ACC112 (cell line): Measurements from ENCODE around the gene SH3RF3.

Source experiments
- H2AFZ ChIP-seq: fragments of 200-600 bp; sonication (generic); one replicate; pipeline ENCODE4 v1.6.0; 2017; ENCODE audit warnings: antibody characterized with exemption, low read length; ENCODE audit not compliant: unreplicated experiment
- H3K27ac ChIP-seq: fragments of 200-600 bp; sonication (generic); 2 replicates; pipeline ENCODE4 v1.5.1; 2014; ENCODE audit warnings: low read depth, mild to moderate bottlenecking, antibody characterized with exemption, low read length, moderate library complexity
- H3K27me3 ChIP-seq: fragments of 200-600 bp; sonication (generic); 2 replicates; pipeline ENCODE4 v1.6.1; 2014; ENCODE audit warnings: mild to moderate bottlenecking, antibody characterized with exemption, low read length, moderate library complexity, mixed read lengths; ENCODE audit not compliant: insufficient read depth
- H3K36me3 ChIP-seq: fragments of 200-600 bp; sonication (generic); 2 replicates; pipeline ENCODE4 v1.6.1; 2016; ENCODE audit warnings: mild to moderate bottlenecking, antibody characterized with exemption, low read length, moderate library complexity, mixed read lengths; ENCODE audit not compliant: insufficient read depth
- H3K4me1 ChIP-seq: fragments of 200-600 bp; sonication (generic); one replicate; pipeline ENCODE4 v1.6.1; 2016; ENCODE audit warnings: low read length, mixed read lengths; ENCODE audit not compliant: insufficient read depth, unreplicated experiment, control insufficient read depth
- H3K4me3 ChIP-seq: fragments of 200-600 bp; sonication (generic); 2 replicates; pipeline ENCODE4 v1.5.1; 2014; ENCODE audit warnings: mild to moderate bottlenecking, low read depth, low read length
- H3K79me2 ChIP-seq: fragments of 200-600 bp; sonication (generic); one replicate; pipeline ENCODE4 v1.6.0; 2016; ENCODE audit warnings: low read length; ENCODE audit not compliant: control insufficient read depth, unreplicated experiment, insufficient read depth

Gene SH3RF3

DNA sequence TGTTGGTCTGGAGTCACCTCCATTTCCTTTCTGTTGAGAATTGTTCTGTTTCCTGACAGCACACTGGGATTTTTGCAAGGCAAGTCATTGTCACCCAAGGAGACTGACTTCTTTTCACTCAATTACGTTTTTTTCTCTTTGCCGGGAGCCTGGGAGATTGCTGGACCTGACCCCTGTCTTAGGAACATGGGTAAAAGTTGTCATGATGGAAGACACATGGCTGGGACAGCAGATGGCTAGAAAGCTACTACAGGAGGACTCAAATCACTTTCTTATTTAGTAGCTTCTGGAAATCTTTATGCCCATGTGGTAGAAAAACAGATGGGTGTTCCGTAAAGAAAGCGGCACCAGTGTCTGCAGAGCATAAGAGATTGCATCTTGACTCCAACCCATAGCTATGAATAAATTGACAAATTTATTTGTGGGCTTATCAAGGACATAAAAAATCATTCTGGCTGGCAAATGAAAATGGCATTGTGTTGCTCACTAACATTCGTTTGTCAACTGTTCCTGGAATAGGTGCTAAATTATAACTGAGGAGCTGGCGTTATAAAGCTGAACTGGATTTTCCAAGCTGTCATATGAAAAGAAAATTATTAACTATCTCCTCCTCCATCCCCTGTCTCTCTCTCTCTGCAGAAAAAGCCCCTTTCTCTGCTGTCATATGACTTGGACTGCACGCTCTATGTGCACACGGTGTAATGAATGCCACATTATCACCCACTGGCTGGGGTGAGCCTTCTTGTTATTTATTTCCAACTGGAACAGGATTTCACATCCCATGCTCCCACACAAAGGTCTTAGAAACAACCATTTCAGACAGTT lies 159.8 kb downstream of the SH3RF3 start:
- Histone ChIP-seq H3K79me2 (peaks cover 38% of the 10 kb centered on the region), H3K27ac (no peak overlapping the region), H3K4me3 (no peak overlapping the region), H2AFZ (no peak overlapping the region), H3K27me3 (no peaks in the 10 kb centered on the region), H3K36me3 (no peaks in the 10 kb centered on the region), H3K4me1 (peaks cover 8% of the 10 kb centered on the region)

- no peaks in the 10 kb centered on the region for H3K27me3 ChIP-seq
- H2AFZ ChIP-seq = no peak overlapping the region
- H3K79me2 ChIP-seq = peaks cover 33% of the 10 kb centered on the region
- H3K4me3 ChIP-seq = no peak overlapping the region
- H3K4me1 ChIP-seq = peaks cover 8% of the 10 kb centered on the region
- no peaks in the 10 kb centered on the region for H3K36me3 ChIP-seq
- no peak overlapping the region for H3K27ac ChIP-seq
Measured at GRCh38 chr2:109289504-109290222, 160.7 kb downstream of the SH3RF3 start.

- peaks cover 30% of the 10 kb centered on the region for H3K79me2 ChIP-seq
- H3K27me3 ChIP-seq = no peaks in the 10 kb centered on the region
- H2AFZ ChIP-seq = no peak overlapping the region
- H3K36me3 ChIP-seq = no peaks in the 10 kb centered on the region
- peaks cover 8% of the 10 kb centered on the region for H3K4me1 ChIP-seq
- H3K4me3 ChIP-seq = no peak overlapping the region
- no peak overlapping the region for H3K27ac ChIP-seq
Measured at GRCh38 chr2:109290887-109291643, 162.1 kb downstream of the SH3RF3 start.

DNA sequence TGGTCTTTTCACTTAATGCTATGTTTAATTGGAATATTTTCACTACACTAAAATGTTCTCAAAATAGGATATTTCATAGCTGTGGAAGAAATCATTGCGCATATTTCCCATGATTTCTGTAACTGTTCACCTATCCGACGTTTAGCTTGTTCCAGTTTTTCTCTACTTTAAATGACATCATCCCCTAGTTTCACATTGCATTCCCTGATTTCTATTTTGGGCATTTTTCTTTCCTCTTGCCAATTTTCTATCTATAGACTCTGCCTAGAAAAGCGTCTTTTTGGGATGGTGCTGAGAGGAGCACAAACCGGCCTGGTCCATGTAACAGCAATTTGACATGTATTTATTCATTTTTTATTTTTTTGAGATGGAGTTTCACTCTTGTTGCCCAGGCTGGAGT lies 163.4 kb downstream of the SH3RF3 start:
- peaks cover 8% of the 10 kb centered on the region for H3K4me1 ChIP-seq
- no peak overlapping the region for H3K4me3 ChIP-seq
- H3K27me3 ChIP-seq = no peaks in the 10 kb centered on the region
- H2AFZ ChIP-seq = no peak overlapping the region
- peaks cover 30% of the 10 kb centered on the region for H3K79me2 ChIP-seq
- no peaks in the 10 kb centered on the region for H3K36me3 ChIP-seq
- H3K27ac ChIP-seq = no peak overlapping the region

DNA sequence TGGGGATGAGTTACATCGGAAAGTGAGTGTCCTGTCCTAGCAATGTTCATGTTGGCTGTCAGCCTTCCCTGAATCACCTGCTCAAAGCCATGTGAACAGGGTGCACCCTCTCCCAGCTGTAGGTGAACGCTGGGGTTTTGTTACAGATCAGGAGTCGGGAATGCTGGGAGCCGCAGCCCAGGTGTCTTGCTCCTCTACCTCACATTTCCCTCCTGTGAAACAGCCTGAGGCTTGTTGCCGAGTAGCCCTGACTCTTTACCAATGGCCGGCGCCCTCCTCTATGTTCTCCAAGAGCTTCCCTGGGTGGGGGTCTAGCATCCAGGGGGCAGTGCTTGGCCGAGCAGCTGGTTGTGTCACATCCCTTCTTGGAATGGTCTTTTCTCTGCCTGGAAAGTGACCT lies 164.7 kb downstream of the SH3RF3 start:
- no peak overlapping the region for H3K27ac ChIP-seq
- no peaks in the 10 kb centered on the region for H3K36me3 ChIP-seq
- H3K4me1 ChIP-seq = peaks cover 8% of the 10 kb centered on the region
- H3K4me3 ChIP-seq = no peak overlapping the region
- H2AFZ ChIP-seq = no peak overlapping the region
- peaks cover 29% of the 10 kb centered on the region for H3K79me2 ChIP-seq
- no peaks in the 10 kb centered on the region for H3K27me3 ChIP-seq

DNA sequence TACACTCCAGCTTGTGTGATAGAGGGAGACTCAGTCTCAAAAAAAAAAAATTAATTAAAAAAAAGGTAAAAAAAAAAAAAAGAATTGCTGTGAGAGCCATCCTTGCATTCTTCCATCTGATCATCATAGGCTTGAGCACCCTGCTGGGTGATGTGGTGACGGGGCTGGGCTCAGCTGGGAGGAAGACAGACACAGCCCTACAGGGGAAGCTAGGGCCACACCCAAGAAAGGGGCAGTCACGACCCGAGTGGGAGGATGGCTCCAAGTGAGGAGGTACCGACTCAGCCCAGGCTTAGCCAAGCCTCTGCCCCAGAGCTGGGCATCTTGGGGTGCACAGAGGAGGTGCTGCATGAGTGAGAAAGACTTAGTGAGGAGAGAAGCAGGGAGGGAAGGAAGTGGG lies 165.5 kb downstream of the SH3RF3 start:
- Histone ChIP-seq H2AFZ (no peak overlapping the region), H3K36me3 (no peaks in the 10 kb centered on the region), H3K79me2 (peaks cover 25% of the 10 kb centered on the region), H3K27ac (no peak overlapping the region), H3K27me3 (no peaks in the 10 kb centered on the region), H3K4me3 (no peak overlapping the region), H3K4me1 (peaks cover 8% of the 10 kb centered on the region)

- Histone ChIP-seq H3K79me2 (peaks cover 28% of the 10 kb centered on the region), H3K36me3 (no peaks in the 10 kb centered on the region), H3K4me3 (no peak overlapping the region), H3K27me3 (no peaks in the 10 kb centered on the region), H3K27ac (no peak overlapping the region), H2AFZ (no peak overlapping the region), H3K4me1 (peaks cover 8% of the 10 kb centered on the region)
Measured at GRCh38 chr2:109295070-109295780, 166.2 kb downstream of the SH3RF3 start.

DNA sequence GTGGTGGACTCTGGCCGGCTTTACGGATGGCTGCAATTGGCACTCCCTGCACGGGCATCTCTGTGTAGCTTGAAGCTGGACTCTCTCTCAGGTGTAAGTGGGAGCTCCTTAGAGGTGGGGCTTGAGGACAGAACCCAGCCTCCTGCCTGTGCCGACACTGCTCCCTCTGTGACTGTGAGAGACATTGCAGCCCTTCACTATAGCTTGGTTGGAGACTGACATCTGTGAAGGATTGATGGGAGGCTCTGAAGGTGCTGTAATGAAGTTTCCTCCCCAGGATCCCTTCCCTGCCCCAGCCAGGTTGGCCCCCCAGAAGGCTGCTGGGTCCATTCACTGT lies 166.7 kb downstream of the SH3RF3 start:
- Histone ChIP-seq H3K36me3 (no peaks in the 10 kb centered on the region), H3K79me2 (peaks cover 28% of the 10 kb centered on the region), H2AFZ (no peak overlapping the region), H3K27ac (no peak overlapping the region), H3K27me3 (no peaks in the 10 kb centered on the region), H3K4me1 (peaks cover 8% of the 10 kb centered on the region), H3K4me3 (no peak overlapping the region)

DNA sequence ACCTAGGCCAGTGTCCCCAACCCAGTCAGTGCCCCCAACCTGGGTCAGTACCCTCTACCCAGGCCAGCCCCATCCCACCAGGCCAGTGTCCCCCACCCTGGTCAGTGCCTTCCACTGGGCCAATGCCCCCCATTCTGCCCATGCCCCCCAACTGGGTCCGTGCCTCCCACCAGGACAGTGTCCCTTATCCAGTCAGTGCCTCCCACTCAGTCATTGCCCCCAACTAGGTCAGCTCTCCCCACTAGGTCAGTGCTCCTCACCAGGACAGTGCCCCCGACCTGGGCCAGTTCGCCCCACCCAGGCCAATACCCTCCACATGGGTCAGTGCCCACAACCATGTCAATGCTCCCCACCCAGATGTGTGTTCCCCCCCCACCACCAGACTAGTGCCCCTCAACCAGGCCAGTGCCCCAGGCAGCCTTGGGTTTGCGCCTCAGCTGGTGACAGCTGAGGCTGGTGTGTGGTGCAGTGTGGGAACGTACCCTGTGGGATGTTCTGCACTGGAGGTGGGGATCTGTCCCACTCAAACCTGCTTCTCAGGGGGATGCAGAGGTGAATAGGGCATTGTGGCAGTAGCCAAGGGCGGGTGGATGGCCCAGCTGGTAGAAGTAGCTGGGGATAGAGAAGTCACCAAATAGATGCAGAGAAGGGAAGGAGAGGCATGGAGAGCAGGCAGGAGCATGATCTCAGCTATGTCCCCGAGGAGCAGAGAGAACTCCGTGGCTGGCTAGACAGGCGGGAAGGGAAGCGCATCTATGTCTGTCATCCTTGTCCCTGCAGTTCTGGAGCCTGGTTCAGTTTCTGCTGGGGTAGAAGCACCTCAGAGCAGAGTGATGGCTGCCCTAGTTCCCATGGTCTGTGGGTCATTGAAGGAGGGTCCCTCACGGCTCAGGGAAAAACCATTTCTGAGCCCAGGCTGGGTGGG lies 168.8 kb downstream of the SH3RF3 start:
- Histone ChIP-seq H3K27ac (no peak overlapping the region), H3K79me2 (peaks cover 26% of the 10 kb centered on the region), H3K36me3 (no peaks in the 10 kb centered on the region), H3K4me1 (no peaks in the 10 kb centered on the region), H2AFZ (no peak overlapping the region), H3K4me3 (no peak overlapping the region), H3K27me3 (no peaks in the 10 kb centered on the region)
